K562 (cell line): Measurements from ENCODE around the gene RBM19. TPM values are rescaled to one million over a fixed set of nuclear protein-coding genes. Genes with fewer than 3 reads are reported as not detected.

Experiments used
- MIER1 ChIP-seq: fragments of 450-650 bp; IDR thresholded peaks from 2 replicates; pipeline ENCODE4 v1.6.1; 2016; ENCODE audit warnings: antibody characterized with exemption, mild to moderate bottlenecking, low read depth
- polyA plus RNA-seq, 8 experiments: library from polyadenylated mRNA; depleted of rRNA in 4 of 8; stranded (reverse) in 5 of 8; unstranded in 3 of 8; fragments of >200 nt; fragmentation: Nextera tagmentation in 2 of 8; fragmentation: Illumina TruSeq in 1 of 8; extraction: Ambion mirVana in 2 of 8; extraction: Trizol in 1 of 8; gene quantifications; 2 replicates each; pipeline versions ENCODE4 v1.2.1 to v1.2.3, GENCODE V29; 2011 to 2014; ENCODE audit warnings: inconsistent platforms in 1 of 8, missing spikeins in 1 of 8
- total RNA-seq, 7 experiments: library from RNA; depleted of rRNA in 6 of 7; stranded (reverse); fragments of >200 nt in 6 of 7; fragmentation: Illumina TruSeq in 2 of 7; extraction: Trizol in 2 of 7; gene quantifications; 2 replicates each; pipeline versions ENCODE4 v1.2.1 to v1.2.3, GENCODE V29; 2011 to 2021; ENCODE audit warnings: low replicate concordance in 1 of 7
- TF ChIP-seq, protein P1 (sequence below): IDR thresholded peaks from 2 replicates; pipeline ENCODE4 v1.6.1; 2012; ENCODE audit warnings: low read depth, low read length, improper control_type of control experiment, borderline replicate concordance
- TF ChIP-seq, protein P2 (sequence below): fragments of 250-450 bp; sonication (Bioruptor Pico); IDR thresholded peaks from 2 replicates; pipeline ENCODE4 v1.5.0; 2021; ENCODE audit warnings: mild to moderate bottlenecking, moderate library complexity
- TF ChIP-seq, protein P3 (sequence below), 2 experiments: IDR thresholded peaks; 2 replicates each; pipeline ENCODE4 v1.6.1; 2012; ENCODE audit warnings: improper control_type of control experiment in 2 of 2, low read depth in 2 of 2, low read length in 2 of 2, borderline replicate concordance in 1 of 2

RBM19 gene
- total and polyA plus RNA-seq, 9 of the 15 experiments (the other 6 are each of a cell fraction or from before 2014, with no cell fraction given) = 16.0 to 58.4 (median 37.9) TPM

DNA sequence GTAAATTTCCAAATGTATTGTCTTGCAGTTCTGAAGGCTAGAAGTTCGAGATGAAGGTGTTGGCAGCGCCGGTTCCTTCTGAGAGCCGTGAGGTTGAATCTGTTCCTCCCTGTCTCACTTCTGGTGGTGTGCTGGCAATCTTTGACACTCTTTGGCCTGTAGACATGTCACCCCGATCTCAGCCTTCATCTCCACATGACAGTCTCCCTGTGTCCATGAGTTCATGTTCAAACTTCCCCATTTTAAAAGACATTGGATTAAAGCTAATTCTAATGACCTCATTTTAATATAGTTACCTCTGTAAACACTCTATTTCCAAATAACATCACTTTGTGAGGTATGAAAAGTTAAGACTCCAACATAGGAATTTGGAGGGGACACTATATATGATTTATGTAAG lies 4.1 kb upstream of the RBM19 start (continued):
- TF ChIP-seq, protein P1, sequence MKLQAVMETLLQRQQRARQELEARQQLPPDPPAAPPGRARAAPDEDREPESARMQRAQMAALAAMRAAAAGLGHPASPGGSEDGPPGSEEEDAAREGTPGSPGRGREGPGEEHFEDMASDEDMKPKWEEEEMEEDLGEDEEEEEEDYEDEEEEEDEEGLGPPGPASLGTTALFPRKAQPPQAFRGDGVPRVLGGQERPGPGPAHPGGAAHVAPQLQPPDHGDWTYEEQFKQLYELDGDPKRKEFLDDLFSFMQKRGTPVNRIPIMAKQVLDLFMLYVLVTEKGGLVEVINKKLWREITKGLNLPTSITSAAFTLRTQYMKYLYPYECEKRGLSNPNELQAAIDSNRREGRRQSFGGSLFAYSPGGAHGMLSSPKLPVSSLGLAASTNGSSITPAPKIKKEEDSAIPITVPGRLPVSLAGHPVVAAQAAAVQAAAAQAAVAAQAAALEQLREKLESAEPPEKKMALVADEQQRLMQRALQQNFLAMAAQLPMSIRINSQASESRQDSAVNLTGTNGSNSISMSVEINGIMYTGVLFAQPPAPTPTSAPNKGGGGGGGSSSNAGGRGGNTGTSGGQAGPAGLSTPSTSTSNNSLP = no peak
- TF ChIP-seq MIER1 = no peak
- TF ChIP-seq, protein P2, sequence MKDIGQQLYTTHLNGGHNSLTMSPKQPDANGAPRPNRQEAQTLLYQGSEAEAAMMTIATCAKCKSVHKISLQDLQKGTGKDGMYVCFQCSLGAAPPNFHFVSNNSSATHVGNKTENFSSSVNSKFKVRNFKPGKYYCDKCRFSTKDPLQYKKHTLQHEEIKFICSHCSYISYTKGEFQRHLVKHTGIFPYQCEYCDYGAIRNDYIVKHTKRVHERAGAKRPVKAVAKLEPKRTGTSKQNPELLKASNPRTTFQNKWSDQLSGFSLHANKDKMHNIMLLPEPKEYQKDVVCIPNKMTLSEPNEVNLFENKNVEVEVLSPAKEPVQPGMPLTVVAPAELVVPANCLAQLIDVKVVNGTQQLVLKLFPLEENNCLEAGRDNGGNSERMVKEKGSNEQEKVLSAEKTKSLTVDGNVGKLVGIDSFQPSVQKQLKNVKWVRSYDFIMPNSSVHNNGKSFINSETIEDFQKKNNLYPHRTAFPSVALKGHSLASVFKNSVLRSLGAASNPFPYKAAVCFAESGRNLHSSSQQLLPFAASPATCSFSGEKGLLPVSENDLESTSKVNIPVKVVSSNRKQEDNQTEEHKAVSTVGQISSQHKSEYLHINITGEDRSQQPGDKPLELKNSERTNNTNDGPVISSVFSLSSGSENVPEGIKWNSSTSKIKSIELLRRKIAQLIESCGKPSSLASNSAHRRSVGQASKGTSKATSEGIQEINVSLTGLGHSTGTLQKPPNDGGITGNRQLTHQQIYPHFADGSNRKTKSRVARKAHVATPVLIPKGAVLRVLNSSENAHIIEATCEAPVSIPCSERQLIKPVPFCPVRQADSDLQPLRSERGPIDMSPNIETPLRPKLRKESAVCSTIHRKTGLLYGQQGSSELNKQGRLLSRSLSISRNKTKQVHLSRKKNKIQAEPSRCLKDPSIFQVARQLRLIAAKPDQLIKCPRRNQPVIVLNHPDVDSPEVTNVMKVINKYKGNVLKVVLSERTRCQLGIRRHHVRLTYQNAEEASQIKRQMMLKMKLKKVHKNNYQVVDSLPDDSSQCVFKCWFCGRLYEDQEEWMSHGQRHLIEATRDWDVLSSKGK (CRISPR knock-in tag) = no peak
- TF ChIP-seq, protein P3, sequence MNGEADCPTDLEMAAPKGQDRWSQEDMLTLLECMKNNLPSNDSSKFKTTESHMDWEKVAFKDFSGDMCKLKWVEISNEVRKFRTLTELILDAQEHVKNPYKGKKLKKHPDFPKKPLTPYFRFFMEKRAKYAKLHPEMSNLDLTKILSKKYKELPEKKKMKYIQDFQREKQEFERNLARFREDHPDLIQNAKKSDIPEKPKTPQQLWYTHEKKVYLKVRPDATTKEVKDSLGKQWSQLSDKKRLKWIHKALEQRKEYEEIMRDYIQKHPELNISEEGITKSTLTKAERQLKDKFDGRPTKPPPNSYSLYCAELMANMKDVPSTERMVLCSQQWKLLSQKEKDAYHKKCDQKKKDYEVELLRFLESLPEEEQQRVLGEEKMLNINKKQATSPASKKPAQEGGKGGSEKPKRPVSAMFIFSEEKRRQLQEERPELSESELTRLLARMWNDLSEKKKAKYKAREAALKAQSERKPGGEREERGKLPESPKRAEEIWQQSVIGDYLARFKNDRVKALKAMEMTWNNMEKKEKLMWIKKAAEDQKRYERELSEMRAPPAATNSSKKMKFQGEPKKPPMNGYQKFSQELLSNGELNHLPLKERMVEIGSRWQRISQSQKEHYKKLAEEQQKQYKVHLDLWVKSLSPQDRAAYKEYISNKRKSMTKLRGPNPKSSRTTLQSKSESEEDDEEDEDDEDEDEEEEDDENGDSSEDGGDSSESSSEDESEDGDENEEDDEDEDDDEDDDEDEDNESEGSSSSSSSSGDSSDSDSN (IDR thresholded peaks at IDR 0.05; ENCODE audit: borderline replicate concordance in 1 of 2, low read depth in 2 of 2, low read length in 2 of 2) = no peak
